Peyer's patch (tissue), 4 donors: ENCODE data around the gene ZNF831.

ENCODE experiments used
- CTCF ChIP-seq, 6 experiments: fragments of 450-650 bp in 4 of 6; fragments of 200-600 bp in 2 of 6; sonication (generic) in 1 of 6; IDR thresholded peaks; one replicate each; pipeline ENCODE4 v1.5.1; 2017 to 2019; ENCODE audit warnings: antibody characterized with exemption in 6 of 6, mild to moderate bottlenecking in 3 of 6, moderate library complexity in 1 of 6
- POLR2A ChIP-seq, 2 donors: fragments of 450-650 bp; IDR thresholded peaks; one replicate each; pipeline ENCODE4 v1.5.1; 2017; ENCODE audit warnings: antibody characterized with exemption in 2 of 2, mild to moderate bottlenecking in 2 of 2, moderate library complexity in 2 of 2

GRCh38 chr20:59273739-59274357 is 110.2 kb downstream of the ZNF831 start:
- TF ChIP-seq CTCF (IDR thresholded peaks at IDR 0.05) (no peak), POLR2A (IDR thresholded peaks at IDR 0.05) (no peak)
